H1 (cell line): ENCODE measurements around the gene SOHLH1.

ENCODE experiments used
- CBX8 ChIP-seq: fragments of 300-800, 300-1000 bp; sonication (generic); IDR thresholded peaks from 2 replicates; pipeline ENCODE4 v1.7.1; 2016; ENCODE audit warnings: low read depth, low read length, borderline replicate concordance
- CHD7 ChIP-seq: fragments of 300-600 bp; sonication (generic); IDR thresholded peaks from 2 replicates; pipeline ENCODE4 v1.7.1; 2012; ENCODE audit warnings: low read length, moderate library complexity, mild to moderate bottlenecking, inconsistent platforms; ENCODE audit not compliant: insufficient replicate concordance
- CTCF ChIP-seq, 3 experiments: IDR thresholded peaks; 1 replicate in 2 of 3; 2 replicates in 1 of 3; pipeline versions ENCODE4 v1.5.1 to v1.6.1; 2011; ENCODE audit warnings: low read length in 3 of 3, mild to moderate bottlenecking in 3 of 3, inconsistent platforms in 2 of 3, low read depth in 1 of 3, moderate library complexity in 1 of 3; ENCODE audit not compliant: insufficient read depth in 1 of 3; ENCODE audit errors: control extremely low read depth in 1 of 3
- EP300 ChIP-seq, 2 experiments: IDR thresholded peaks; 1 replicate in 1 of 2; 2 replicates in 1 of 2; pipeline ENCODE4 v1.6.1; 2011 to 2012; ENCODE audit warnings: low read depth in 2 of 2, low read length in 2 of 2, mild to moderate bottlenecking in 2 of 2, borderline replicate concordance in 1 of 2, inconsistent platforms in 1 of 2, moderate library complexity in 1 of 2
- NRF1 ChIP-seq: IDR thresholded peaks from 2 replicates; pipeline ENCODE4 v1.6.1; 2011; ENCODE audit warnings: mild to moderate bottlenecking, low read depth, low read length, improper control_type of control experiment
- POLR2A ChIP-seq, 2 experiments: IDR thresholded peaks; 1 replicate in 1 of 2; 2 replicates in 1 of 2; pipeline ENCODE4 v1.6.1; 2011; ENCODE audit warnings: low read depth in 2 of 2, low read length in 2 of 2, mild to moderate bottlenecking in 2 of 2; ENCODE audit errors: control extremely low read depth in 1 of 2
- RAD21 ChIP-seq, 2 experiments: IDR thresholded peaks in 1 of 2; conservative IDR thresholded peaks in 1 of 2; 2 replicates each; pipeline ENCODE4 v1.6.1; 2011; ENCODE audit warnings: low read depth in 2 of 2, low read length in 2 of 2, improper control_type of control experiment in 1 of 2, inconsistent platforms in 1 of 2, mild to moderate bottlenecking in 1 of 2, moderate library complexity in 1 of 2
- RNF2 ChIP-seq: fragments of 200-900, 300-1000 bp; sonication (generic); IDR thresholded peaks from 2 replicates; pipeline ENCODE4 v1.7.1; 2016; ENCODE audit warnings: borderline replicate concordance, low read depth, mild to moderate bottlenecking, antibody characterized with exemption, low read length; ENCODE audit not compliant: poor library complexity, severe bottlenecking; ENCODE audit errors: missing control alignments
- SIN3A ChIP-seq, 2 experiments: IDR thresholded peaks in 1 of 2; conservative IDR thresholded peaks in 1 of 2; 2 replicates each; pipeline ENCODE4 v1.6.1; 2011 to 2012; ENCODE audit warnings: low read length in 2 of 2, improper control_type of control experiment in 1 of 2, low read depth in 1 of 2, mild to moderate bottlenecking in 1 of 2
- TAF1 ChIP-seq: IDR thresholded peaks from 2 replicates; pipeline ENCODE4 v1.6.1; 2011; ENCODE audit warnings: mild to moderate bottlenecking, low read depth, low read length
- YY1 ChIP-seq: IDR thresholded peaks from 2 replicates; pipeline ENCODE4 v1.6.1; 2011; ENCODE audit warnings: low read depth, mild to moderate bottlenecking, low read length

- TF ChIP-seq CTCF (IDR thresholded peaks at IDR 0.05; ENCODE audit: control extremely low read depth in 1 of 3, insufficient read depth in 1 of 3, low read depth in 1 of 3, low read length in 3 of 3) (no peak), EP300 (IDR thresholded peaks at IDR 0.05; ENCODE audit: borderline replicate concordance in 1 of 2, low read depth in 2 of 2, low read length in 2 of 2) (no peak), CHD7 (no peak), RNF2 (no peak), YY1 (no peak), TAF1 (no peak), SIN3A (conservative IDR thresholded peaks at IDR 0.05 in 1 of 2, IDR thresholded peaks at IDR 0.05 in 1 of 2; ENCODE audit: low read depth in 1 of 2, low read length in 2 of 2) (no peak), POLR2A (IDR thresholded peaks at IDR 0.05; ENCODE audit: control extremely low read depth in 1 of 2, low read depth in 2 of 2, low read length in 2 of 2) (no peak), RAD21 (IDR thresholded peaks at IDR 0.05 in 1 of 2, conservative IDR thresholded peaks at IDR 0.05 in 1 of 2; ENCODE audit: low read depth in 2 of 2, low read length in 2 of 2) (no peak), NRF1 (no peak), CBX8 (no peak)
Observed at GRCh38 chr9:135737840-135738521, 38.7 kb upstream of the SOHLH1 start.
